ENCODE results near the gene CDYL2. TPM values are rescaled to one million over a fixed set of nuclear protein-coding genes. Genes with fewer than 3 reads are reported as not detected.

CDYL2 gene, protein sequence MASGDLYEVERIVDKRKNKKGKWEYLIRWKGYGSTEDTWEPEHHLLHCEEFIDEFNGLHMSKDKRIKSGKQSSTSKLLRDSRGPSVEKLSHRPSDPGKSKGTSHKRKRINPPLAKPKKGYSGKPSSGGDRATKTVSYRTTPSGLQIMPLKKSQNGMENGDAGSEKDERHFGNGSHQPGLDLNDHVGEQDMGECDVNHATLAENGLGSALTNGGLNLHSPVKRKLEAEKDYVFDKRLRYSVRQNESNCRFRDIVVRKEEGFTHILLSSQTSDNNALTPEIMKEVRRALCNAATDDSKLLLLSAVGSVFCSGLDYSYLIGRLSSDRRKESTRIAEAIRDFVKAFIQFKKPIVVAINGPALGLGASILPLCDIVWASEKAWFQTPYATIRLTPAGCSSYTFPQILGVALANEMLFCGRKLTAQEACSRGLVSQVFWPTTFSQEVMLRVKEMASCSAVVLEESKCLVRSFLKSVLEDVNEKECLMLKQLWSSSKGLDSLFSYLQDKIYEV
- total RNA-seq (71.3 and 82.8 TPM in 2 replicates), polyA plus RNA-seq (4.6 and 7.1 TPM in 2 replicates), polyA minus RNA-seq (28.8 and 40.8 TPM in 2 replicates), Bru-seq, nascent RNA (percentile 92 among the genes with signal in this experiment), BruChase-seq, experiment 1, labeled RNA remaining after a 6-hour chase (percentile 87 among the genes with signal in this experiment), BruChase-seq, experiment 2, labeled RNA remaining after a 2-hour chase (percentile 90 among the genes with signal in this experiment)
- 6.9 and 7.2 TPM in 2 replicates for polyA plus RNA-seq (2011; cell fraction: cytosol; rRNA removed)
- polyA plus RNA-seq (2011; cell fraction: nucleus; rRNA removed): 24.1 and 27.2 TPM in 2 replicates
- 24.8 and 32.5 TPM in 2 replicates for polyA plus RNA-seq (2012)
- polyA minus RNA-seq (2011; cell fraction: cytosol; rRNA and poly(A)+ RNA removed): 32.3 TPM
- 70.3 and 85.4 TPM in 2 replicates for polyA minus RNA-seq (2011; cell fraction: nucleus; rRNA and poly(A)+ RNA removed)
- long read RNA-seq, full-length matches to known transcripts: 21 of 48 reads
- long read RNA-seq, partial matches to known transcripts: 1 of 48 reads
- long read RNA-seq, other reads (novel, unspliced or antisense): 26 of 48 reads

DNA sequence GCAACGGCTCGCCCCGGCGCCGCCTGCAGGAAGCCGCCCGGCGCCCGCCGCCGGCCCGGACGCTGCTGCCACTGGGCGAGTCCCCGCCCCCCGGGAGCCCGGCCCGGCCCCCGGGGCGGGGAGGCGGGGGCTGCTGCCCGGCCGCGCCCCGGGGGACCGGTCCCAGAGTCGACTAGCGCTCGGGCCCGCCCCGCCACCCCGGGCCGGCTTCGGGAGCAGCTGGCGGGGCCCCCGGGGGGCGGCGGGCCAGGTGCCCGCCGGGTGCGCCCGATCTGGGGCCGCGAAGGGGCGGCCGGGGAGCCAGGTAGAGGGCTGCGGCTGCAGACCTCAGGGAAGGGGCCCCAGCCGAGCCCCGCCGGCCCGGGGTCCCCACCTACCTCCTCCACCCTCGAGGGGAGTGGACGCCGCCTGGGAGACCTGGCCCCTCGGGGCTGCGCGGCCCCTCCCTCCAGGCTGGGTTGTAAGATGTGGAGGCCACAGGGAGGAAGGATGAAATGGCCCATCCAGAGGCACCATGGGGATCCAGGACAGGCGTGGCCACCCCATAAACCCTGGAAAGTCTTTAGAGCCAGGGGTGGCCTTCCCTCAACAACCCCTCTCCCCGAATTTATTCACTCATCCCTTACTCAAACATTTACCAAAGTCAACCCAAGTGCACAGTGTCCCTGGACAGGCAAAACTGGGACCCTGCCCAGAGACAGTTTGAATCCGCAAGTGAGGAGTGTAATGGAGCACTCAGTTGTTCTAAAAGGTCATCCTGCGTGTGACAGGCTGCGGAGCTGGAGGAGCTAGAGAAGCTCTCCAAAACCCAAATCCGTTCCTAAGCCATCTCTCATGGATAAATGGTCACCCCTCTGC, at the start of gene CDYL2:
Gene CDYL2 (minus strand): TSS at position 73 of the 858 bp plus-strand sequence. CDS start 425 bp downstream, outside the sequence.
- peaks cover 35% of the 10 kb centered on the region for H3K4me1 ChIP-seq (ENCODE audit: control insufficient read depth, extremely low read depth, insufficient read depth, low read length)
- H3K4me2 ChIP-seq (ENCODE audit: insufficient read depth, low read length): peak within 1 kb of the TSS; percentile 11
- H3K79me2 ChIP-seq (ENCODE audit: control insufficient read depth, insufficient read depth, low read length): peaks cover 36% of the 10 kb centered on the region
- no peaks in the 10 kb centered on the region for H3K27me3 ChIP-seq (ENCODE audit: control insufficient read depth in 2 of 2, insufficient read depth in 2 of 2, low read length in 2 of 2)
- DNase-seq (ENCODE audit: low read depth, low spot score) (no peak), FAIRE-seq (no peak)
- H3K9me1 ChIP-seq (replicated peaks; ENCODE audit: control insufficient read depth, extremely low read depth, insufficient read depth, low read length): no peaks in the 10 kb centered on the region
- no peak for TF ChIP-seq GATA2 (IDR thresholded peaks at IDR 0.05; ENCODE audit: insufficient read depth, insufficient read length, low read depth, low read length)
- no peak for TF ChIP-seq POLR2A (IDR thresholded peaks at IDR 0.05; ENCODE audit: low read depth, low read length)
- TF ChIP-seq, protein P1, sequence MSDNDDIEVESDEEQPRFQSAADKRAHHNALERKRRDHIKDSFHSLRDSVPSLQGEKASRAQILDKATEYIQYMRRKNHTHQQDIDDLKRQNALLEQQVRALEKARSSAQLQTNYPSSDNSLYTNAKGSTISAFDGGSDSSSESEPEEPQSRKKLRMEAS (IDR thresholded peaks at IDR 0.05; ENCODE audit: insufficient read depth, insufficient read length): no peak
- TF ChIP-seq JUN (IDR thresholded peaks at IDR 0.05; ENCODE audit: borderline replicate concordance, insufficient read depth, insufficient read length, low read depth): no peak
- TF ChIP-seq, protein P2, sequence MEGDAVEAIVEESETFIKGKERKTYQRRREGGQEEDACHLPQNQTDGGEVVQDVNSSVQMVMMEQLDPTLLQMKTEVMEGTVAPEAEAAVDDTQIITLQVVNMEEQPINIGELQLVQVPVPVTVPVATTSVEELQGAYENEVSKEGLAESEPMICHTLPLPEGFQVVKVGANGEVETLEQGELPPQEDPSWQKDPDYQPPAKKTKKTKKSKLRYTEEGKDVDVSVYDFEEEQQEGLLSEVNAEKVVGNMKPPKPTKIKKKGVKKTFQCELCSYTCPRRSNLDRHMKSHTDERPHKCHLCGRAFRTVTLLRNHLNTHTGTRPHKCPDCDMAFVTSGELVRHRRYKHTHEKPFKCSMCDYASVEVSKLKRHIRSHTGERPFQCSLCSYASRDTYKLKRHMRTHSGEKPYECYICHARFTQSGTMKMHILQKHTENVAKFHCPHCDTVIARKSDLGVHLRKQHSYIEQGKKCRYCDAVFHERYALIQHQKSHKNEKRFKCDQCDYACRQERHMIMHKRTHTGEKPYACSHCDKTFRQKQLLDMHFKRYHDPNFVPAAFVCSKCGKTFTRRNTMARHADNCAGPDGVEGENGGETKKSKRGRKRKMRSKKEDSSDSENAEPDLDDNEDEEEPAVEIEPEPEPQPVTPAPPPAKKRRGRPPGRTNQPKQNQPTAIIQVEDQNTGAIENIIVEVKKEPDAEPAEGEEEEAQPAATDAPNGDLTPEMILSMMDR (IDR thresholded peaks at IDR 0.05; ENCODE audit: extremely low read depth in 1 of 2, insufficient read depth in 1 of 2, low read depth in 1 of 2, low read length in 2 of 2): no peak
- no peaks in the 10 kb centered on the region for H3K9me3 ChIP-seq (replicated peaks; ENCODE audit: control insufficient read depth, insufficient read depth, low read length)
- H3K27ac ChIP-seq (ENCODE audit: insufficient read depth, low read depth, low read length): peak within 1 kb of the TSS; percentile 94
- dilution Hi-C loops (cut with MboI; ENCODE audit: extremely low pct_ligation_motif_present, low sequenced_read_pairs): no loop called here
- no peaks in the 10 kb centered on the region for H3K36me3 ChIP-seq (ENCODE audit: control insufficient read depth in 2 of 2, extremely low read depth in 1 of 2, insufficient read depth in 2 of 2, low read length in 2 of 2)
- POLR2A ChIA-PET: no interaction called here
- peak within 1 kb of the TSS; percentile 60 for H2AFZ ChIP-seq (ENCODE audit: low read depth, low read length)
- CTCF ChIA-PET: interaction anchor here (0.7 kb wide), 1 partner anchor 277 kb away, joined by 3 read pairs; no protein-coding TSS in a partner anchor
- peak within 1 kb of the TSS; percentile 81 for H3K9ac ChIP-seq (replicated peaks; ENCODE audit: extremely low read depth, insufficient read depth, low read length)
- TSS peak; percentile 18 for BruUV-seq (replicated peaks)
- intact Hi-C loops (cut with micrococcal nuclease): loop anchor here (10.0 kb wide), 1 partner anchor 180 kb away; no protein-coding TSS in a partner anchor
- peaks cover 4% of the 10 kb centered on the region for H4K20me1 ChIP-seq (replicated peaks; ENCODE audit: control insufficient read depth, extremely low read depth, insufficient read depth, low read length)
- H3K4me3 ChIP-seq (replicated peaks in 1 of 3; ENCODE audit: insufficient read depth in 1 of 3, low read depth in 1 of 3, low read length in 3 of 3): peak within 1 kb of the TSS; percentile 43 to 93 (median 50)
